DND-41 (cell line): ENCODE results near the gene KRAS.
"Not testable (repeated sequence)": the region's sequence is repeated elsewhere in the genome, so short reads cannot be mapped to it uniquely, and the experiment has no call there.

ENCODE experiments used
- ATAC-seq: fragments of 200-7000 bp; cut with Tn5 transposase; 3 replicates; pipeline ENCODE4 v1.9.1; 2021; ENCODE audit warnings: low read depth; ENCODE audit not compliant: insufficient read depth
- DNase-seq: peaks from one replicate; pipeline ENCODE4 v3.0.0-alpha.2; 2020
- H2AFZ ChIP-seq: 2 replicates; pipeline ENCODE4 v1.6.0; 2012; ENCODE audit warnings: low read depth, low read length
- H3K27ac ChIP-seq: 2 replicates; pipeline ENCODE4 v1.5.1; 2012; ENCODE audit warnings: low read length, inconsistent platforms
- H3K27me3 ChIP-seq: fragments of 200-600 bp; sonication (generic); 2 replicates; pipeline ENCODE4 v1.6.0; 2012; ENCODE audit warnings: low read length, mild to moderate bottlenecking, inconsistent platforms; ENCODE audit not compliant: insufficient read depth, poor library complexity
- H3K36me3 ChIP-seq: 2 replicates; pipeline ENCODE4 v1.5.1; 2012; ENCODE audit warnings: low read length, inconsistent platforms; ENCODE audit not compliant: insufficient read depth
- H3K4me1 ChIP-seq: 2 replicates; pipeline ENCODE4 v1.5.1; 2012; ENCODE audit warnings: mild to moderate bottlenecking, low read length; ENCODE audit not compliant: insufficient read depth
- H3K4me2 ChIP-seq: 2 replicates; pipeline ENCODE4 v1.6.0; 2012; ENCODE audit warnings: mild to moderate bottlenecking, moderate library complexity, low read length, inconsistent platforms; ENCODE audit not compliant: insufficient read depth
- H3K4me3 ChIP-seq, 2 experiments: fragments of 200-600 bp in 1 of 2; shearing (Covaris generic) in 1 of 2; 2 replicates each; pipeline ENCODE4 v1.5.1; 2012 to 2016; ENCODE audit warnings: inconsistent platforms in 2 of 2, low read length in 2 of 2, mild to moderate bottlenecking in 2 of 2, low read depth in 1 of 2, moderate library complexity in 1 of 2
- H3K79me2 ChIP-seq: 2 replicates; pipeline ENCODE4 v1.6.0; 2012; ENCODE audit warnings: low read length, inconsistent platforms; ENCODE audit not compliant: insufficient read depth
- H3K9ac ChIP-seq: 2 replicates; pipeline ENCODE4 v1.6.0; 2012; ENCODE audit warnings: low read depth, mild to moderate bottlenecking, inconsistent platforms, low read length, moderate library complexity
- H3K9me3 ChIP-seq: 2 replicates; pipeline ENCODE4 v1.5.1; 2012; ENCODE audit warnings: low read length, moderate library complexity, mild to moderate bottlenecking, inconsistent platforms; ENCODE audit not compliant: insufficient read depth, severe bottlenecking
- H4K20me1 ChIP-seq: 2 replicates; pipeline ENCODE4 v1.6.0; 2012; ENCODE audit warnings: low read length; ENCODE audit not compliant: insufficient read depth
- EZH2 ChIP-seq: IDR thresholded peaks from 3 replicates; pipeline ENCODE4 v1.6.1; 2012; ENCODE audit warnings: borderline replicate concordance, low read depth, mild to moderate bottlenecking, moderate library complexity, low read length, inconsistent platforms; ENCODE audit not compliant: severe bottlenecking
- TF ChIP-seq, protein P1 (sequence below): IDR thresholded peaks from 2 replicates; pipeline ENCODE4 v1.5.1; 2012; ENCODE audit warnings: borderline replicate concordance, low read length, moderate library complexity, mild to moderate bottlenecking; ENCODE audit not compliant: poor library complexity, severe bottlenecking; ENCODE audit errors: extremely low read depth

The KRAS gene

DNA sequence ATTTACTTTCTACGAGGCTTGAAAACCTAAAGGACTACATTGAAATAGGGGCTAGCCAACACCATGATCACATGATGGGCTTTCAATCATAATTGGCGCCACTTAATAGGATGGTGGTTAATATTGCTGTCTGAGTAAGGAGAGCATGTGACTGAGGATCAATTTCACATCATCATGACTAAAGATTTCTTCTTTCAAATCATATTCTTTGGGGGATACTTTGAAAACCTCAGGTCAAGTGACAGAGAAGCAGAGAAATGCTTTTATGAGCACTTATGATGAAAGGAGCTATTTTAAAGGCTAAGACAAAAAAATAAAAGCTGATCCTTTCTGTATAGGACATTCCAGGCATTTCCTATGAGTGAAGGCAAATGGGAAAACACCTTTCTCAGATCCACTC lies 42.9 kb upstream of the KRAS start:
- DNase-seq (no peak), ATAC-seq (no peak)
- no peaks in the 10 kb centered on the region for H4K20me1 ChIP-seq
- H2AFZ ChIP-seq, result no peak overlapping the region
- H3K27ac ChIP-seq, result no peak overlapping the region
- no peaks in the 10 kb centered on the region for H3K4me1 ChIP-seq
- TF ChIP-seq, protein P1, sequence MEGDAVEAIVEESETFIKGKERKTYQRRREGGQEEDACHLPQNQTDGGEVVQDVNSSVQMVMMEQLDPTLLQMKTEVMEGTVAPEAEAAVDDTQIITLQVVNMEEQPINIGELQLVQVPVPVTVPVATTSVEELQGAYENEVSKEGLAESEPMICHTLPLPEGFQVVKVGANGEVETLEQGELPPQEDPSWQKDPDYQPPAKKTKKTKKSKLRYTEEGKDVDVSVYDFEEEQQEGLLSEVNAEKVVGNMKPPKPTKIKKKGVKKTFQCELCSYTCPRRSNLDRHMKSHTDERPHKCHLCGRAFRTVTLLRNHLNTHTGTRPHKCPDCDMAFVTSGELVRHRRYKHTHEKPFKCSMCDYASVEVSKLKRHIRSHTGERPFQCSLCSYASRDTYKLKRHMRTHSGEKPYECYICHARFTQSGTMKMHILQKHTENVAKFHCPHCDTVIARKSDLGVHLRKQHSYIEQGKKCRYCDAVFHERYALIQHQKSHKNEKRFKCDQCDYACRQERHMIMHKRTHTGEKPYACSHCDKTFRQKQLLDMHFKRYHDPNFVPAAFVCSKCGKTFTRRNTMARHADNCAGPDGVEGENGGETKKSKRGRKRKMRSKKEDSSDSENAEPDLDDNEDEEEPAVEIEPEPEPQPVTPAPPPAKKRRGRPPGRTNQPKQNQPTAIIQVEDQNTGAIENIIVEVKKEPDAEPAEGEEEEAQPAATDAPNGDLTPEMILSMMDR, result no peak
- no peak for TF ChIP-seq EZH2
- no peak overlapping the region for H3K4me2 ChIP-seq
- no peaks in the 10 kb centered on the region for H3K79me2 ChIP-seq
- H3K9me3 ChIP-seq, result no peaks in the 10 kb centered on the region
- H3K27me3 ChIP-seq, result no peaks in the 10 kb centered on the region
- no peak overlapping the region for H3K9ac ChIP-seq
- H3K36me3 ChIP-seq, result no peaks in the 10 kb centered on the region
- no peak overlapping the region for H3K4me3 ChIP-seq

DNA sequence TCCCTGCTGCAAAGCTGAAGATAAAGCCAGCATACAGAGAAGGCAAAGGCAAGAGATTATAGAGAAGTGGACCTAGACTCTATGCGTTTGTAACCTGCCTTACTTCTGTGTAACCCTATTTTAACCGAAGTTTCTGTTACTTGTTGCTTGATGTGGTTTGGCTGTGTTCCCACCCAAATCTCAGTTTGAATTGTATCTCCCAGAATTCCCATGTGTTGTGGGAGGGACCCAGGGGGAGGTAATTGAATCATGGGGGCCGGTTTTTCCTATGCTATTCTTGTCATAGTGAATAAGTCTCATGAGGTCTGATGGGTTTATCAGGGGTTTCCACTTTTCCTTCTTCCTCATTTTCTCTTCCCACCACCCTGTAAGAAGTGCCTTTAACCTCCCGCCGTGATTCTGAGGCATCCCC lies 42.1 kb upstream of the KRAS start:
- not testable (repeated sequence) for ATAC-seq, H3K9ac ChIP-seq, H3K27me3 ChIP-seq, H4K20me1 ChIP-seq, H3K4me1 ChIP-seq, H3K9me3 ChIP-seq, H3K27ac ChIP-seq, H3K36me3 ChIP-seq, H3K4me3 ChIP-seq, H3K4me2 ChIP-seq, H2AFZ ChIP-seq, H3K79me2 ChIP-seq
- peak; percentile 12 for DNase-seq

DNA sequence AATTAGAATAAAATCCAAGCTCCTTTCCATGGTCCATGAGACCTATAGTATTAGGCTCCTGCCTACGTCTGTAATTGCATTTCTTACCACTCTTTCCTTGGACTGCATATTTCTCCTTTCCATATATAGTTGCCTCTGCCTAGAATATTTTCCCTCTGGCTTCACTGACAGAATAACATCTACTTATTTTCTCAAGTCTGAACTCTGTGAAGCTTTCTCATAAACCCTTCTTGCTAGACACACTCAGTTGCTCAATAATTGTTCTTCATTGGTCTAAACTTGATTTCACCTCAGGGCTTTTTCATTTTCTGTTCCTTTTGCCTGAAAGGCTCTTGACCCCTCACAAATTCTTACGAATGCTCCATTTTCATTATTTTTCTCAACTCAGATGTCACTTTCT lies 36.9 kb upstream of the KRAS start:
- no peak overlapping the region for H2AFZ ChIP-seq
- H3K27me3 ChIP-seq, result no peaks in the 10 kb centered on the region
- H3K4me2 ChIP-seq, result no peak overlapping the region
- DNase-seq (no peak), ATAC-seq (no peak)
- H3K27ac ChIP-seq, result no peak overlapping the region
- no peak for TF ChIP-seq EZH2
- TF ChIP-seq, protein P1, result no peak
- no peaks in the 10 kb centered on the region for H3K4me1 ChIP-seq
- no peaks in the 10 kb centered on the region for H3K79me2 ChIP-seq
- H3K36me3 ChIP-seq, result no peaks in the 10 kb centered on the region
- no peak overlapping the region for H3K4me3 ChIP-seq
- no peak overlapping the region for H3K9ac ChIP-seq
- no peaks in the 10 kb centered on the region for H3K9me3 ChIP-seq
- no peaks in the 10 kb centered on the region for H4K20me1 ChIP-seq

DNA sequence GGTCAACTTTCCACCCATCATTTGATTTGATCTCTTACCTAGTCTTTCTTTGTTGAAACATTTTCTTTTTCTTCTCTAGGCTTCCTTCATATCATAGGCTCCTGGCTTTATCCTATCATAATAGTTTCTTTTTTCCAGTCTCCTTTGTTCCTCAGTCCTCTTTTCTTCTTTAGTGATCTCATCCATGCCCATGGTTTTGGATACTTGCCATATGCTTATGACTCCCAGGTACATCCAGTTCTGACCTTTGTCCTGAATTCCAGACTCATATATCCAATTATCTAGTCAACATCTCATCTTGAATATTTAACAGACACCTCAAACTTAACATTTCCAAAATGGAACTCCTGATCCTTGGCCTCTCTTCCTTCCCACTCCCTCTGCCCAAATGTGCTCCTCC lies 36.1 kb upstream of the KRAS start:
- no peaks in the 10 kb centered on the region for H4K20me1 ChIP-seq
- H3K36me3 ChIP-seq, result no peaks in the 10 kb centered on the region
- H3K9ac ChIP-seq, result no peak overlapping the region
- H3K9me3 ChIP-seq, result no peaks in the 10 kb centered on the region
- H3K27ac ChIP-seq, result no peak overlapping the region
- no peak overlapping the region for H3K4me2 ChIP-seq
- DNase-seq, result no peak
- ATAC-seq, result no peak
- TF ChIP-seq, protein P1, result no peak
- no peak for TF ChIP-seq EZH2
- H3K27me3 ChIP-seq, result no peaks in the 10 kb centered on the region
- no peaks in the 10 kb centered on the region for H3K79me2 ChIP-seq
- no peaks in the 10 kb centered on the region for H3K4me1 ChIP-seq
- no peak overlapping the region for H3K4me3 ChIP-seq
- no peak overlapping the region for H2AFZ ChIP-seq
